Measurements from ENCODE around the gene RASSF4.

Gene RASSF4

DNA sequence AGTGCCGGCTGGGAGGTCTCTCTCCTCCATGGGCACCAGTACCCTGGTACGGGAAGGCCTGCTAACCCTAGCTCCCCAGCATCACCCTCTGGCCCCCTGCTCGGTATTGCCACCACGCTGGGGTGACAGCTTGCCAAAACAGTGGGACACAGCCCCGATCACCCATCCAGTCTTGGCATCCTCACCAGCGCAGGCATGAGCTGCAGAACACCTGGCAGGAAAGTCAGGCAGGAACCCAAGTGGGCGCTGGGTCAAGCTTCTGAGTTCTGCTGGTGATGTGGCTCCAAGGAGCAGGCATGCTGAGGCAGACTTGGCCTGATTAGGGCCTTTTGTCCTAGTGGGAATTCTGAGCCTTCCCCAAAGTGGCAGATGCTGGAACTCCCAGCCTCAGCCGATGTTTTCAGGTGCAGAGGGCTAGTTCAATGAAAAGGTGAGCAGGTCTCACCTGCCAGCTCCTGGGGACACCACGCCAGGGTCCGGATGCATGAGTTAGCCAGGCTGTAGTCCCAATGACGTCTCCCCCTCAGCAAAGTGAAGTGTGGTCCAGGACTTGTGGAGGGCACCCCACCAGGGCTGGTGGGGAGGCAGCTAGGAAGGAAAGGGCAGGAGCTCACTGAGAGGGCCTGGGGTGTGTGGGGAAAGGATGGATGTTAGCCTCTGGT is 32.6 kb downstream of the RASSF4 start (continued):
- TF ChIP-seq, protein P1, sequence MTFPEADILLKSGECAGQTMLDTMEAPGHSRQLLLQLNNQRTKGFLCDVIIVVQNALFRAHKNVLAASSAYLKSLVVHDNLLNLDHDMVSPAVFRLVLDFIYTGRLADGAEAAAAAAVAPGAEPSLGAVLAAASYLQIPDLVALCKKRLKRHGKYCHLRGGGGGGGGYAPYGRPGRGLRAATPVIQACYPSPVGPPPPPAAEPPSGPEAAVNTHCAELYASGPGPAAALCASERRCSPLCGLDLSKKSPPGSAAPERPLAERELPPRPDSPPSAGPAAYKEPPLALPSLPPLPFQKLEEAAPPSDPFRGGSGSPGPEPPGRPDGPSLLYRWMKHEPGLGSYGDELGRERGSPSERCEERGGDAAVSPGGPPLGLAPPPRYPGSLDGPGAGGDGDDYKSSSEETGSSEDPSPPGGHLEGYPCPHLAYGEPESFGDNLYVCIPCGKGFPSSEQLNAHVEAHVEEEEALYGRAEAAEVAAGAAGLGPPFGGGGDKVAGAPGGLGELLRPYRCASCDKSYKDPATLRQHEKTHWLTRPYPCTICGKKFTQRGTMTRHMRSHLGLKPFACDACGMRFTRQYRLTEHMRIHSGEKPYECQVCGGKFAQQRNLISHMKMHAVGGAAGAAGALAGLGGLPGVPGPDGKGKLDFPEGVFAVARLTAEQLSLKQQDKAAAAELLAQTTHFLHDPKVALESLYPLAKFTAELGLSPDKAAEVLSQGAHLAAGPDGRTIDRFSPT (tag by site-specific recombination; IDR thresholded peaks at IDR 0.05): no peak
- TF ChIP-seq ZNF24 (tag by site-specific recombination; IDR thresholded peaks at IDR 0.05) (no peak), ZNF600 (tag by site-specific recombination; IDR thresholded peaks at IDR 0.05) (no peak), ZBTB21 (tag by site-specific recombination; IDR thresholded peaks at IDR 0.05) (no peak), ZNF76 (tag by site-specific recombination; IDR thresholded peaks at IDR 0.05; ENCODE audit: borderline replicate concordance, low read depth) (no peak), MYNN (tag by site-specific recombination; IDR thresholded peaks at IDR 0.05; ENCODE audit: borderline replicate concordance) (no peak), ZNF48 (tag by site-specific recombination; IDR thresholded peaks at IDR 0.05) (no peak), ZIC2 (tag by site-specific recombination; IDR thresholded peaks at IDR 0.05) (no peak), ZNF175 (tag by site-specific recombination; IDR thresholded peaks at IDR 0.05) (no peak), ZNF473 (tag by site-specific recombination; IDR thresholded peaks at IDR 0.05) (no peak)

DNA sequence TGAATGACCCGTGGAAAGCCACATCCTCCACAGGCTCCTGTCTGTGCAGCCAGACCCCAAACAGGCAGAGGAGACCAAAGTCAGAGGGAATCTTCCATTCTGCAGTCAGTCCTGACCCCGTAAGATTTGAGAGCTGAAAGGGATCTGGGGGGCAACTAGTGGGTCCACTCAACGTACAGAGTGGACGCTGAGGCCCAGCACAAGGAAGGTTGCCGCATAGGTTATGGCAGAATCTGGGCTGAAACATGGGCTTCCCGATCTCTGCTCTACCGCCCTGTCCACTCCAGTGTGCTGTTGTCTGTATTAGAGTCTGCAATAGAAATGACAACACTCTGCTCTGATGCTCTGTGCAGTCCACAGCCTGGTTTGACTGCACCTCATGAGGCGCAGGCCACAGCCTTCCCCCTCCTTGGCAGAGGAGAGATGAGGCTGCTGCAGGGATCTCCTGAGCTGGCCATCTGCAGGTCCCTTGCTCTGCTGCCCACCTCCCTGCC is 33.2 kb downstream of the RASSF4 start:
- POLR2A ChIA-PET: no interaction called here

DNA sequence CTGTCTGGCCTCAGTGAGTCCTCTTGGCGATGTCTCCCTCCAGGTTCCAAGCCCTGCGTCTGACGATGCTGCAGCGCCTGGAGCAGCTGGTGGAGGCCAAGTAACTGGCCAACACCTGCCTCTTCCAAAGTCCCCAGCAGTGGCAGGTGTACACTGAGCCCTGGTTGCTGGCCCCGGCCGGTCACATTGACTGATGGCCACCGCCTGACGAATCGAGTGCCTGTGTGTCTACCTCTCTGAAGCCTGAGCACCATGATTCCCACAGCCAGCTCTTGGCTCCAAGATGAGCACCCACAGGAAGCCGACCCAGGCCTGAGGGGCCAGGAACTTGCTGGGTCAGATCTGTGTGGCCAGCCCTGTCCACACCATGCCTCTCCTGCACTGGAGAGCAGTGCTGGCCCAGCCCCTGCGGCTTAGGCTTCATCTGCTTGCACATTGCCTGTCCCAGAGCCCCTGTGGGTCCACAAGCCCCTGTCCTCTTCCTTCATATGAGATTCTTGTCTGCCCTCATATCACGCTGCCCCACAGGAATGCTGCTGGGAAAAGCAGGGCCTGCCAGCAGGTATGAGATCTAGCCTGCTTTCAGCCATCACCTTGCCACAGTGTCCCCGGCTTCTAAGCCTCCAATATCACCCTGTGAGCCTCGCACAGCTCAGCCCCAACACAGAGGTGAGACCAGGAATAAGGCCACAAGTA is 33.8 kb downstream of the RASSF4 start:
- ChIA-PET CTCF (interaction anchor here (1.0 to 2.3 kb wide), 3 partner anchors 41 to 241 kb away, joined by 3 to 13 read pairs (median 3); no protein-coding TSS in a partner anchor), POLR2A (no interaction called here)
- no peaks in the 10 kb centered on the region for H3K9me3 ChIP-seq (ENCODE audit: control insufficient read depth, insufficient read depth, low read depth, low read length)
- no peak overlapping the region for H3K27ac ChIP-seq (ENCODE audit: extremely low read depth, low read depth, low read length)
- 0 out of 2 replicates have a peak, but pooled peaks cover 3% of the 10 kb centered on the region for H3K4me1 ChIP-seq (ENCODE audit: control insufficient read depth, insufficient read depth, low read length)
- peaks cover 0 to 10% of the 10 kb centered on the region in 2 experiments; a peak in 1 of 3 replicates for H3K36me3 ChIP-seq (ENCODE audit: control insufficient read depth in 2 of 2, insufficient read depth in 1 of 2, low read length in 2 of 2)
- no peak overlapping the region for H3K4me3 ChIP-seq (ENCODE audit: low read depth, low read length)
- TF ChIP-seq ZNF184 (tag by site-specific recombination; IDR thresholded peaks at IDR 0.05) (no peak), KLF10 (tag by site-specific recombination; IDR thresholded peaks at IDR 0.05) (no peak), ZNF112 (tag by site-specific recombination; IDR thresholded peaks at IDR 0.05) (no peak), ZNF132 (tag by site-specific recombination; IDR thresholded peaks at IDR 0.05; ENCODE audit: borderline replicate concordance) (no peak), ZNF555 (tag by site-specific recombination; conservative IDR thresholded peaks at IDR 0.05) (no peak), OVOL3 (tag by site-specific recombination; IDR thresholded peaks at IDR 0.05) (no peak), FEZF1 (tag by site-specific recombination; IDR thresholded peaks at IDR 0.05) (no peak)
- TF ChIP-seq, protein P2, sequence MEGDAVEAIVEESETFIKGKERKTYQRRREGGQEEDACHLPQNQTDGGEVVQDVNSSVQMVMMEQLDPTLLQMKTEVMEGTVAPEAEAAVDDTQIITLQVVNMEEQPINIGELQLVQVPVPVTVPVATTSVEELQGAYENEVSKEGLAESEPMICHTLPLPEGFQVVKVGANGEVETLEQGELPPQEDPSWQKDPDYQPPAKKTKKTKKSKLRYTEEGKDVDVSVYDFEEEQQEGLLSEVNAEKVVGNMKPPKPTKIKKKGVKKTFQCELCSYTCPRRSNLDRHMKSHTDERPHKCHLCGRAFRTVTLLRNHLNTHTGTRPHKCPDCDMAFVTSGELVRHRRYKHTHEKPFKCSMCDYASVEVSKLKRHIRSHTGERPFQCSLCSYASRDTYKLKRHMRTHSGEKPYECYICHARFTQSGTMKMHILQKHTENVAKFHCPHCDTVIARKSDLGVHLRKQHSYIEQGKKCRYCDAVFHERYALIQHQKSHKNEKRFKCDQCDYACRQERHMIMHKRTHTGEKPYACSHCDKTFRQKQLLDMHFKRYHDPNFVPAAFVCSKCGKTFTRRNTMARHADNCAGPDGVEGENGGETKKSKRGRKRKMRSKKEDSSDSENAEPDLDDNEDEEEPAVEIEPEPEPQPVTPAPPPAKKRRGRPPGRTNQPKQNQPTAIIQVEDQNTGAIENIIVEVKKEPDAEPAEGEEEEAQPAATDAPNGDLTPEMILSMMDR (tag by site-specific recombination; IDR thresholded peaks at IDR 0.05): no peak
- TF ChIP-seq, protein P3, sequence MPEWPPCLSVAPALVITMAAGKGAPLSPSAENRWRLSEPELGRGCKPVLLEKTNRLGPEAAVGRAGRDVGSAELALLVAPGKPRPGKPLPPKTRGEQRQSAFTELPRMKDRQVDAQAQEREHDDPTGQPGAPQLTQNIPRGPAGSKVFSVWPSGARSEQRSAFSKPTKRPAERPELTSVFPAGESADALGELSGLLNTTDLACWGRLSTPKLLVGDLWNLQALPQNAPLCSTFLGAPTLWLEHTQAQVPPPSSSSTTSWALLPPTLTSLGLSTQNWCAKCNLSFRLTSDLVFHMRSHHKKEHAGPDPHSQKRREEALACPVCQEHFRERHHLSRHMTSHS (tag by site-specific recombination; IDR thresholded peaks at IDR 0.05): no peak

More for the DNA sequence above, 33.2 kb downstream of the RASSF4 start:
- TF ChIP-seq ZBTB1 (tag by site-specific recombination; IDR thresholded peaks at IDR 0.05): no peak
- TF ChIP-seq, protein P4, sequence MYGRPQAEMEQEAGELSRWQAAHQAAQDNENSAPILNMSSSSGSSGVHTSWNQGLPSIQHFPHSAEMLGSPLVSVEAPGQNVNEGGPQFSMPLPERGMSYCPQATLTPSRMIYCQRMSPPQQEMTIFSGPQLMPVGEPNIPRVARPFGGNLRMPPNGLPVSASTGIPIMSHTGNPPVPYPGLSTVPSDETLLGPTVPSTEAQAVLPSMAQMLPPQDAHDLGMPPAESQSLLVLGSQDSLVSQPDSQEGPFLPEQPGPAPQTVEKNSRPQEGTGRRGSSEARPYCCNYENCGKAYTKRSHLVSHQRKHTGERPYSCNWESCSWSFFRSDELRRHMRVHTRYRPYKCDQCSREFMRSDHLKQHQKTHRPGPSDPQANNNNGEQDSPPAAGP (tag by site-specific recombination; IDR thresholded peaks at IDR 0.05): no peak
- TF ChIP-seq, protein P5, sequence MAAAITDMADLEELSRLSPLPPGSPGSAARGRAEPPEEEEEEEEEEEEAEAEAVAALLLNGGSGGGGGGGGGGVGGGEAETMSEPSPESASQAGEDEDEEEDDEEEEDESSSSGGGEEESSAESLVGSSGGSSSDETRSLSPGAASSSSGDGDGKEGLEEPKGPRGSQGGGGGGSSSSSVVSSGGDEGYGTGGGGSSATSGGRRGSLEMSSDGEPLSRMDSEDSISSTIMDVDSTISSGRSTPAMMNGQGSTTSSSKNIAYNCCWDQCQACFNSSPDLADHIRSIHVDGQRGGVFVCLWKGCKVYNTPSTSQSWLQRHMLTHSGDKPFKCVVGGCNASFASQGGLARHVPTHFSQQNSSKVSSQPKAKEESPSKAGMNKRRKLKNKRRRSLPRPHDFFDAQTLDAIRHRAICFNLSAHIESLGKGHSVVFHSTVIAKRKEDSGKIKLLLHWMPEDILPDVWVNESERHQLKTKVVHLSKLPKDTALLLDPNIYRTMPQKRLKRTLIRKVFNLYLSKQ (tag by site-specific recombination; IDR thresholded peaks at IDR 0.05; ENCODE audit: borderline replicate concordance): no peak
- TF ChIP-seq, protein P6, sequence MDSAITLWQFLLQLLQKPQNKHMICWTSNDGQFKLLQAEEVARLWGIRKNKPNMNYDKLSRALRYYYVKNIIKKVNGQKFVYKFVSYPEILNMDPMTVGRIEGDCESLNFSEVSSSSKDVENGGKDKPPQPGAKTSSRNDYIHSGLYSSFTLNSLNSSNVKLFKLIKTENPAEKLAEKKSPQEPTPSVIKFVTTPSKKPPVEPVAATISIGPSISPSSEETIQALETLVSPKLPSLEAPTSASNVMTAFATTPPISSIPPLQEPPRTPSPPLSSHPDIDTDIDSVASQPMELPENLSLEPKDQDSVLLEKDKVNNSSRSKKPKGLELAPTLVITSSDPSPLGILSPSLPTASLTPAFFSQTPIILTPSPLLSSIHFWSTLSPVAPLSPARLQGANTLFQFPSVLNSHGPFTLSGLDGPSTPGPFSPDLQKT (IDR thresholded peaks at IDR 0.05; ENCODE audit: borderline replicate concordance, low read depth, low read length): no peak
- Histone ChIP-seq H3K4me3 (ENCODE audit: low read depth, low read length) (no peak overlapping the region), H3K9me3 (ENCODE audit: control insufficient read depth, insufficient read depth, low read depth, low read length) (no peaks in the 10 kb centered on the region), H3K4me1 (ENCODE audit: control insufficient read depth, insufficient read depth, low read length) (0 out of 2 replicates have a peak, but pooled peaks cover 3% of the 10 kb centered on the region), H3K27ac (ENCODE audit: extremely low read depth, low read depth, low read length) (no peak overlapping the region), H3K36me3 (ENCODE audit: control insufficient read depth in 2 of 2, insufficient read depth in 1 of 2, low read length in 2 of 2) (peaks cover 0 to 10% of the 10 kb centered on the region in 2 experiments; a peak in 1 of 3 replicates)
- CTCF ChIA-PET: interaction anchor here (1.0 to 2.3 kb wide), 3 partner anchors 40 to 242 kb away, joined by 3 to 13 read pairs (median 3); no protein-coding TSS in a partner anchor
